T-helper 2 cell treated with Interferon-gamma antibody and Interleukin-4, amounts not matched to agents 5 μg/mL and 100 μg/mL, for 36 hours (primary cell): ENCODE results near the gene GK.
A peak's percentile ranks its signal among the peaks of the same experiment; 100 is the strongest.
"Not testable (repeated sequence)": the region's sequence is repeated elsewhere in the genome, so short reads cannot be mapped to it uniquely, and the experiment has no call there.

Experiments
- DNase-seq: peaks from one replicate; pipeline ENCODE4 v3.0.0; 2021; ENCODE audit warnings: low spot score
- H3K27ac Mint-ChIP-seq: one replicate; pipeline ENCODE4 v1.8.0; 2021; ENCODE audit warnings: mild to moderate bottlenecking, mixed read lengths
- H3K27me3 Mint-ChIP-seq: one replicate; pipeline ENCODE4 v1.8.0; 2021; ENCODE audit warnings: low read depth, mixed read lengths
- H3K36me3 Mint-ChIP-seq: one replicate; pipeline ENCODE4 v1.8.0; 2021; ENCODE audit warnings: low read depth, mixed read lengths
- H3K4me1 Mint-ChIP-seq: one replicate; pipeline ENCODE4 v1.8.0; 2021; ENCODE audit warnings: low read depth, mixed read lengths
- H3K4me3 Mint-ChIP-seq: one replicate; pipeline ENCODE4 v1.8.0; 2022; ENCODE audit warnings: mild to moderate bottlenecking, moderate library complexity, mixed read lengths
- H3K9me3 Mint-ChIP-seq: one replicate; pipeline ENCODE4 v1.8.0; 2021; ENCODE audit warnings: mixed read lengths

Gene GK

DNA sequence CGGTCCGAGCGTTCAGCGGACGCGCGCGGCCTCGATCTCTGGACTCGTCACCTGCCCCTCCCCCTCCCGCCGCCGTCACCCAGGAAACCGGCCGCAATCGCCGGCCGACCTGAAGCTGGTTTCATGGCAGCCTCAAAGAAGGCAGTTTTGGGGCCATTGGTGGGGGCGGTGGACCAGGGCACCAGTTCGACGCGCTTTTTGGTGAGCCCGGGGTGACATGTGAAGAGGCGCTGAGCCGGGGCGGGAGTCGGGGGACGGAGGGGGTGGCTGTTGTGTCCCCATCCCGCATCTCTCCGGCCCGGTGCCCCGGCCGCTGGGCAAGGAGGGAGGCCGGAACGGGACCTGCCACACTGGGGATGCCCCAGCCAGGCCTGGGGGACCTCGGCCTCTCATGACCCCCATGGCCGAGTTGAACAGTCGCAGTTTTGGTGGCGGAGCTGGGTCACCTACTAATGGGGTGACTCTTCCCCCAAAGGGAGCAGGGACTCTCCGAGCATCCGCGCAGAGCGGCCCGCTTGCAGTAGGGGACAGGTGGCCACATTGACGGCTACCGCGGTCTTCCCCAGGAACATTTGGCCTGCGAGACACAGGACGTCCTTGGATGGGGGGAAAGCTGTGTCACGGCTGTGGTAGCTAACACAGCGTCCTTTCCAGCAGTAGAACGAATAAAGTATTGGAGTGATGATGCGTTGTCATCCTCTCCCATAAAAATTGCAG, at the start of gene GK:
Gene GK (plus strand): TSS at position 9 of the 717 bp plus-strand sequence. CDS start 115 bp downstream, at position 124.
- no peak for DNase-seq
- Mint-ChIP-seq H3K9me3 (no peaks in the 10 kb centered on the region), H3K4me3 (peak within 1 kb of the TSS; percentile 93), H3K27ac (peak within 1 kb of the TSS; percentile 93), H3K36me3 (peaks cover 10% of the 10 kb centered on the region), H3K4me1 (peaks cover 44% of the 10 kb centered on the region), H3K27me3 (no peaks in the 10 kb centered on the region)

DNA sequence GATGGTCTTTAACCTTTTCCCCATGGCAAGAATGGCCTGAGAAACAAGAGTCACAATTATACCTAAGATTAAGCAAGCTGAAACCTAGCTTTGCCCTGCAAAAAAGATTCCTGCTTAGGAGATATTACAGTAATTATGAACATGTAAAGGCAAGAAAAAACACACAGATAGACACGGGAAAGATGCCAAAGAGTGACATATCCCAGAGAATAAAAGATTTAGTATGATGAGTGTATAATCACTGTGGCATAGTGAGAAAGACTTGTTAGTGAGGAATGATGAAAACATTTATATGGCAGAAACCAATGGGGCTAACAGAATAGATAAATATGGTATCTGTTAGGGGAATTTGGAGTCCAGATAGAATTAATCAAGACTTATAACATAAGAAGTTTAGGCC, 46.1 kb upstream of the GK start:
- no peaks in the 10 kb centered on the region for H3K4me1 Mint-ChIP-seq
- H3K4me3 Mint-ChIP-seq, result no peak overlapping the region
- no peaks in the 10 kb centered on the region for H3K9me3 Mint-ChIP-seq
- no peaks in the 10 kb centered on the region for H3K36me3 Mint-ChIP-seq
- H3K27ac Mint-ChIP-seq, result no peak overlapping the region
- DNase-seq, result no peak
- peaks cover 2% of the 10 kb centered on the region for H3K27me3 Mint-ChIP-seq

DNA sequence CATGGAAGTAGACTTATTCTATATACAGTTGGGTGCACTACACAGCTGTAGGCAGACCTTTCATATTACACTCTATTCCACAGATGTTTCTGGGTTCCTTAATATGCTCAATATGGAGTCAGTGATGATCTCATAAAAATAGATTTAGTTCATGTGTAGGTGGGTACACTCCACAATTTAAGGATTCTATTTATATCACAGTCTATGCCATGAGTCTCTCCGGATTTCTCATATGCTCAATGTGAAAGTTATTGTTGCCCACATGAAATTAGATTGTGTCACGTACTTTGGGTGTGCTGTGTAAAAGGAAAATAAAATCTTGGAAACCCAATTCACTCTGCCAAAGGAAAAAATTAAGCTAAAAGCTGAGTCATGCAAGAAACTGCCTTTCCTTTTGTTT, 43.2 kb upstream of the GK start:
- no peaks in the 10 kb centered on the region for H3K4me1 Mint-ChIP-seq
- H3K27ac Mint-ChIP-seq, result no peak overlapping the region
- no peak for DNase-seq
- H3K27me3 Mint-ChIP-seq, result no peaks in the 10 kb centered on the region
- H3K4me3 Mint-ChIP-seq, result no peak overlapping the region
- H3K36me3 Mint-ChIP-seq, result no peaks in the 10 kb centered on the region
- H3K9me3 Mint-ChIP-seq, result no peaks in the 10 kb centered on the region

DNA sequence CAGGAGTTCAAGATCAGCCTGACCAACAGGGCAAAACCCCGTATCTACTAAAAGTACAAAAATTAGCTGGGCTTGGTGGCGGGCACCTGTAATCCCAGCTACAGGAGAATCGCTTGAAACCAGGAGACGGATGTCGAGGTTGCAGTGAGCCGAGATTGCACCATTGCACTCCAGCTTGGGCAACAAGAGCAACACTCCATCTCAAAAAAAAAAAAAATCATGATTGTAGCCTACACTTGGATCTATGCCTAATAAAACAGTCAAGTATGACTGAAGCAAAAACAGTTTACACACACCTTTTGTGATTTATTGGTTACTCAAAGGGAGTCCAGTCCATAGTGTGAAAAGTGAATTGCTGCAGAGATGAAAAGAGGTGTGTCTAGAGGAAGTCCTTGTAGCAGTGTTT, 41.0 kb upstream of the GK start:
- Mint-ChIP-seq H3K4me3 (no peak overlapping the region), H3K27me3 (no peaks in the 10 kb centered on the region), H3K36me3 (no peaks in the 10 kb centered on the region), H3K4me1 (no peaks in the 10 kb centered on the region), H3K27ac (no peak overlapping the region), H3K9me3 (no peaks in the 10 kb centered on the region)
- no peak for DNase-seq

DNA sequence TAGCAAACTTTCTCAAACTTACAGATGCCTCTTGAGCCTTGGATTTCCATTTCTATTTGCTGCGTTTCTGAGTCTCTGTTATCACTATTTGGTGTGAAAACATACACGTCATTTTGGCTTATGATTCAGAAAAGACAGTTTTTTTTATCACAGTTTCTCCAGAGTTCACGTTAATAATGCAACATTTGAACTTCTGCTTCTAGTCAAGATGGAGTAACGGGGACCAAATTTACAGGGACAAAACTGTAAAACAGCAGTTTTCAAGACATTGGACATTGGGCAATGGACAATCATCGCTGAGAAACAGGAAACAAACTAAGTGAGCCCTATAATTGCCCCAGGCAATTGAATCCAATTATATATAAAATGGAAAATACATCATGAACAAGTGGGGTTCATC, 39.5 kb upstream of the GK start:
- Mint-ChIP-seq H3K27ac (no peak overlapping the region), H3K4me1 (no peaks in the 10 kb centered on the region), H3K36me3 (no peaks in the 10 kb centered on the region), H3K9me3 (no peaks in the 10 kb centered on the region), H3K4me3 (no peak overlapping the region), H3K27me3 (no peaks in the 10 kb centered on the region)
- DNase-seq, result no peak

DNA sequence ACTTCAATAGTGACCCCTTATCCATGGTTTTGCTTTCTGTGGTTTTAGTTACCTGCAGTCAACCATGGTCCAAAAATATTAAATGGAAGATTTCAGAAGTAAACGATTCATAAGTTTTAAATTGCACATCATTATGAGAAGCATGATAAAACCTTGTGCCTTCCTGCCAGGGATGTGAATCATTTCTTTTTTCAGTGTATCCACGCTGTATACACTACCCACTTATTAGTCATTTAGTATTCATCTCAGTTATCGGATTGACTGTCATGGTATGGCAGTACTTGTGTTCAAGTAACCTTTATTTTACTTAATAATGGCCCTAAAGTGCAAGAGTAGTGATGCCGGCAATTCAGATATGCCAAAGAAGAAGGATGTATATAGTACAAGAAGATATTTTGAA, 38.0 kb upstream of the GK start:
- Mint-ChIP-seq H3K4me3 (no peak overlapping the region), H3K27me3 (no peaks in the 10 kb centered on the region), H3K9me3 (no peaks in the 10 kb centered on the region), H3K27ac (no peak overlapping the region), H3K4me1 (no peaks in the 10 kb centered on the region), H3K36me3 (no peaks in the 10 kb centered on the region)
- DNase-seq, result no peak

DNA sequence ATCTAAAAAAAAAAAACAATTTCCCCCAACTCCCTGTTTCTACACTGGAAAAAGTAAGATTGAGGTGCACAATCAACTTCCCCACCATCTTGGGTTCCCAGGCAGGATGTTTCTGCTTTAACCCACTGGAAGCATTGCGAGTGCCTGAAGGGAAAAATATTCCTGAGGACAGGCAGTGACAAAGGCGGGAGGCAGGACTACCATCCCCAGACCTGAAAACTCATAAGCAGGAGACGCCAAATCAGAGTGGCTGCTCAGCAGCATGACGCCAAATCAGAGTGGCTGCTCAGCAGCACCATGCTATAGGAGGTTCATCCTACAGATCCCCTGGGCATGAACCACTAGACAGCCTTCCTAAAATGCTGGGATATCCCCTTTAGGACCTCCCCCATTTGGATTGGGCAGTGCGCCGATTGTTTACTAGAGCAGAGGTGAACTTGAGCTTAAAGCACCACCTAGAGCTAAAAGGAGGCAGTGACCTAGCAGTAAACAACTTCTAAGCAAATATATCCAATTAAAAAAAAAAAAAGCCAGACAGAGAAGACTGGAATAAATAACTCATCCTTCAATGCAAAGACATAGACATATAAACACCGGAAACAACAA, 35.0 kb upstream of the GK start:
- H3K4me3 Mint-ChIP-seq, result no peak overlapping the region
- H3K4me1 Mint-ChIP-seq, result no peaks in the 10 kb centered on the region
- DNase-seq, result no peak
- peaks cover 12% of the 10 kb centered on the region for H3K9me3 Mint-ChIP-seq
- H3K27ac Mint-ChIP-seq, result no peak overlapping the region
- H3K36me3 Mint-ChIP-seq, result no peaks in the 10 kb centered on the region
- H3K27me3 Mint-ChIP-seq, result no peaks in the 10 kb centered on the region

DNA sequence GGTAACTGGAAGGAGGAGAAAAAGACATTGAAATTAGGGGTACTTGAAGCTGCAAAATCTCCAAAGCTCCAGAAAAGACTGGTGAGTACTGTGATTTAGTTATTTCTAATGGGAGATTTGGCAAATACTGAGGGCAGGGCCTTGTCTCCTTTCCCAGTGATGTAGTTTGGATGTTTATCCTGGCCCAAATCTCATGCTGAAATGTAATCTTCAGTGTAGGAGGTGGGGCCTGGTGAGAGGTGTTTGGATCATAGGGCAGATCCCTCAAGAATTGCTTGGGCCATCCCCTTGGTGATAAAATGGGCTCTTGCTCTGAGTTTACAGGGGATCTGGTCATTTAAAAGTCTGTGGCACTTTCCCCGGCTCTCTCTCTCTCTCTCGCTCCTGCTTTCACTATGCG, 33.1 kb upstream of the GK start:
- H3K4me3 Mint-ChIP-seq, result no peak overlapping the region
- no peak overlapping the region for H3K27ac Mint-ChIP-seq
- no peak for DNase-seq
- H3K27me3 Mint-ChIP-seq, result no peaks in the 10 kb centered on the region
- no peaks in the 10 kb centered on the region for H3K4me1 Mint-ChIP-seq
- peaks cover 16% of the 10 kb centered on the region for H3K9me3 Mint-ChIP-seq
- H3K36me3 Mint-ChIP-seq, result no peaks in the 10 kb centered on the region

DNA sequence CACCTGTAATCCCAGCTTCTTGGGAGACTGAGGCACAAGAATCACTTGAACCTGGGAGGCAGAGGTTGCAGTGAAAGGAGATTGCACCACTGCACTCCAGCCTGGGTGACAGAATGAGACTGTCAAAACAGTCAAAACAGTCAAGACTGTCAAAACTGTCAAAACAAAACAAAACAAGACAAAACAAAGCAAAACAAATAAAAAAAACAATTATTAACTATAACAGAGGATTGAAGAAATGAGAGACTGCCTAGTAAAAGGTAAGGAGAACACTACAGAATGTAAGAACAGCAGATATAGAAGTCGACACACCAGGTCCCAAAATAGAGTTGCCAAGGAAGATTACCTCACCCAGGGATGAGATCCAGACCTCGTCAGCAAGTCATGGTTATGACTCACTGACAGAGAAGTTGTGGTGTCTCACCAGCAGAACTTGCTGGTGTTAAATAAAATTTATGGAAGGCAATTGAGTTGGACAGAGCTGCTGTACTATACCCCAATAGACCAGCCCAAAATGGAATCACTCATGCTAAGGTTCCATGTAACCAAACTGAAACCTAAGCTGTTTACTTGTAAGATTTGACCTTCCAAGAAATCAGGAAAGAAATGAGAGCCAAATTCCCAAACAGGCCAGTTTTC, 32.1 kb upstream of the GK start:
- Mint-ChIP-seq H3K4me3 (no peak overlapping the region), H3K36me3 (no peaks in the 10 kb centered on the region), H3K27ac (no peak overlapping the region), H3K4me1 (no peaks in the 10 kb centered on the region), H3K27me3 (no peaks in the 10 kb centered on the region), H3K9me3 (peaks cover 16% of the 10 kb centered on the region)
- no peak for DNase-seq

DNA sequence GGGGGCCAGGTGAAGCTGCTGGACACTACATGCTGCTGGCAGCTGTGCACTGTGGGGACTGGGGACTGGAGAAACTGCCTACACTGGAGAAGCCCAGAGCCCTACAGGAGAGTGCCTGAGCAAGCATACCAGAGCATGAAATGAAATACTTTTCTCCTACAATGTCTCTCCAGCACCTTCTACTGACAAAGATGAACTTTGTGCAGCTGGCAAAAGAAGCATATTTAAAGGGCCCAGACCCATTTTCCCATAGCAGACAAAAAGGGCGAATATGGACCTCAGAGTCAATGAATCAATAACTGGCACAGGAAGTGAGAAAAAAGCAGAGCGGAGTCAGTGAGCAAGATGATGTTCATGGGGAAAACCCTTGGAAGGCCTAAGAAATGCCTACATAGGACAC, 30.9 kb upstream of the GK start:
- H3K4me1 Mint-ChIP-seq, result no peaks in the 10 kb centered on the region
- H3K27me3 Mint-ChIP-seq, result peaks cover 2% of the 10 kb centered on the region
- DNase-seq, result no peak
- H3K9me3 Mint-ChIP-seq, result peaks cover 16% of the 10 kb centered on the region
- H3K4me3 Mint-ChIP-seq, result no peak overlapping the region
- H3K27ac Mint-ChIP-seq, result no peak overlapping the region
- no peaks in the 10 kb centered on the region for H3K36me3 Mint-ChIP-seq

DNA sequence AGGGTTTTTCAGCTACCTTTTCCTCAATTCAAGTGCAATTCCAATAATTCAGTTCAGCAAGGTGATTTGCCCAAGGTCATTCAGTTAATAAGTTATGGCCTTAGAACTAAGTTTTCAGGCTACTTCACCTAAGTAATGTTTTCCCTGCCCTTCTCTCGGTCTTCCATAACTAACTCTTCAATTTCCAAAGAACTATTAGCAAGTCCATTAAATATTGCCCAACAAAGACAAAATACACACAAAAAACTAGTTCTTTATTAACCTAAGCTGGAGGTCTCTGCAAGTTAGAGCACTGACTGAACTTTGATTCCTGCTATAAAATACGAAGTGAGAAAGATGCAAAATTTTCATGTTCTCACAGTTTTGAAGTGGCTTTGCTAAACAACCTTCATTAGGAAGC, 26.8 kb upstream of the GK start:
- Mint-ChIP-seq H3K4me3 (no peak overlapping the region), H3K36me3 (no peaks in the 10 kb centered on the region), H3K4me1 (no peaks in the 10 kb centered on the region), H3K27me3 (peaks cover 2% of the 10 kb centered on the region), H3K9me3 (peaks cover 11% of the 10 kb centered on the region), H3K27ac (no peak overlapping the region)
- DNase-seq, result no peak

DNA sequence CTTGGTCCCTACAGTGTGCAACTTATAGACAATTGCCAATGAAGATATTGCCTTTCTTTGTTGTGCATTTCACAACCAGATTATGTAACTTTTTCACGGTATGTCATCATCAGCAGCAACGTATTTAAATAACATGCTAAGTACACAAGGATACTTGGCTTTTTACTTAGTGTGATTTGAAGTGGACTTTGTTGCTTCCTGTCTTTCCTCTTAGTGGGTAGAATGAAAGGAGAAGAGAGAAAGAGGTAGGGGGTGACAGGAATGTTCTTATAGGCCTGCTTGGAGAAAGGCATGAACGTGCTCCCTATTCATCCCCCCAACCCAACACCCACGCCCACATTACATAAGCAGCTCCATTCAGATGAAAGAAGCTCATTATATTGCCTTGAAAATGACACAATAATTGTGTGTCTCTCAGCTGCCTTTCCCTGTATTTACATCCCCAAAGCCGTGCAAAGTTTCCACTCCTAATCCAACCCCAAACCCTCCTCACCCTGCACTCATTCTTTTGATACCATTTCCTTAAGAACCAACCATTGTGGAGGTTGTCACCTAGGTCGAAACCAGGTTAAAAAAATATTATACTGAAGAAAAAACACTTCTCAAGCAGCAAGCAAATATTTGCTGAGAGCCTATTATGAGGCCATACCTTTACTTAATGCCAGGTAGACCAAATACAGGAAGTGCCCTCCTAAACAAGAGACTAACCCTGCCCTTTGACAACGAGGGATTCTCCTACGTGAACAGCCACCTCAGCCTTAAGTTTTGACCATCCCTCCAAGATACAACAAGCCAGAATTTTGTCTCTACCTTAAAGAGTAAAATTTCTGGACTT, 25.2 kb upstream of the GK start:
- Mint-ChIP-seq H3K27ac (no peak overlapping the region), H3K4me3 (no peak overlapping the region), H3K36me3 (no peaks in the 10 kb centered on the region), H3K4me1 (no peaks in the 10 kb centered on the region), H3K27me3 (peaks cover 2% of the 10 kb centered on the region), H3K9me3 (peaks cover 6% of the 10 kb centered on the region)
- no peak for DNase-seq

DNA sequence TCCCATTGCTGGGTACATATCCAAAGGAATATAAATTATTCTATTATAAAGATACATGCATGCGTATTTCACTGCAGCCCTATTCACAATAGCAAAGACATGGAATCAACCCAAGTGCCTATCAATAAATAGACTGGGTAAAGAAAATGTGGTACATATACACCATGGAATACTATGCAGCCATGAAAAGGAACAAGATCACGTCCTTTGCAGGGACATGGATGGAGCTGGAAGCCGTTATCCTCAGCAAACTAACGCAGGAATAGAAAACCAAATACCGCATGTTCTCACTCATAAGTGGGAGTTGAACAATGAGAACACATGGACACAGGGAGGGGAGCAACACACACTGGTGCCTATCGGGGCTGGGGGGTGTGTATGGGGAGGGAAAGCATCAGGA, 19.2 kb upstream of the GK start:
- not testable (repeated sequence) for H3K36me3 Mint-ChIP-seq, H3K4me1 Mint-ChIP-seq, H3K27me3 Mint-ChIP-seq, H3K27ac Mint-ChIP-seq, DNase-seq, H3K9me3 Mint-ChIP-seq, H3K4me3 Mint-ChIP-seq

DNA sequence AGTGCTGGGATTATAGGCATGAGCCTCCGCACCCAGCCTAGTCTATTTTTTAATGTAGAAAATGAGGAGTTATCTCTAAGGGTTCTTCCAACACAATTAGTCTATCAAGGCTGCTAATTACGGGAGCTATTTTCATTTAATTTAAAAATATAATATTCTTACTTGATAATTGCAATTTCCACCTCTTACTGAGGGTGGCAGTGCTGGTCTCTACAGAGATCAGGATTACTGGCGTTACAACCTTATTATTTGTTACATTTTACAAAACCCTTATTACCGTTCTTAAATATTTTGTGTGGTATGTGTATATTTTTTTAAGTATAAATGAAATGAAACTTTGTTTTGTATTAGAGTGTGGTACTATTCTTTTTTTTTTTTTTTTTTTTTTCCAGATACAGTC, 17.6 kb upstream of the GK start:
- H3K27ac Mint-ChIP-seq, result no peak overlapping the region
- no peak for DNase-seq
- no peaks in the 10 kb centered on the region for H3K9me3 Mint-ChIP-seq
- H3K36me3 Mint-ChIP-seq, result no peaks in the 10 kb centered on the region
- H3K4me3 Mint-ChIP-seq, result no peak overlapping the region
- no peaks in the 10 kb centered on the region for H3K27me3 Mint-ChIP-seq
- H3K4me1 Mint-ChIP-seq, result no peaks in the 10 kb centered on the region
